Measurements from ENCODE around the gene LRP3. TPM values are rescaled to one million over a fixed set of nuclear protein-coding genes. Genes with fewer than 3 reads are reported as not detected.
"Not testable (repeated sequence)": the region's sequence is repeated elsewhere in the genome, so short reads cannot be mapped to it uniquely, and the experiment has no call there.

Gene LRP3
- total RNA-seq, 1 donor from 2014 or later, result 0.21 TPM

DNA sequence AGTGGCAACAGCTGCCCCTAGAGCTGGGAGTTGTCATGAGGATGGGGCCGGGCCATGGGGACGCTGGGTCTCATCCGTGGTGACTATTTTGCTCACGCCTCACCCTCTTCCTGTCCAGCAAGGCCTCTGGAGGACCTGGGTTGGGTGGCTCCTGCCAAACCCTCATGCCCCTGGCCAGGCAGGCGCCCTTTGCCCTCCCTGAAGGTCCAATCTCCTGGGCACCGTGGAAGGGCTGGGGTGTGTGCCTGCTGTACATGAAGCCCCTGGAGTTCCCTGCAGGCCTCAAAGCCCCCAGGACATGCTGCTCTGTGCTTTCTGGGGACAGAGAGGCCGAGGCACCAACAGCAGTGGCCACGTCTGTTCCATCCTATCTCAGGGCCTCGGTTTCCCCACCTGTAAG, 13.8 kb downstream of the LRP3 start:
- Mint-ChIP-seq H3K27ac (no peak overlapping the region), H3K4me1 (ENCODE audit: low read depth) (no peaks in the 10 kb centered on the region), H3K4me3 (ENCODE audit: low read depth) (no peak overlapping the region), H3K9me3 (no peaks in the 10 kb centered on the region), H3K27me3 (ENCODE audit: low read depth) (no peaks in the 10 kb centered on the region), H3K36me3 (ENCODE audit: low read depth) (no peaks in the 10 kb centered on the region)
- intact Hi-C loops (cut with micrococcal nuclease), result no loop called here
- no peak for DNase-seq (ENCODE audit: low spot score)

DNA sequence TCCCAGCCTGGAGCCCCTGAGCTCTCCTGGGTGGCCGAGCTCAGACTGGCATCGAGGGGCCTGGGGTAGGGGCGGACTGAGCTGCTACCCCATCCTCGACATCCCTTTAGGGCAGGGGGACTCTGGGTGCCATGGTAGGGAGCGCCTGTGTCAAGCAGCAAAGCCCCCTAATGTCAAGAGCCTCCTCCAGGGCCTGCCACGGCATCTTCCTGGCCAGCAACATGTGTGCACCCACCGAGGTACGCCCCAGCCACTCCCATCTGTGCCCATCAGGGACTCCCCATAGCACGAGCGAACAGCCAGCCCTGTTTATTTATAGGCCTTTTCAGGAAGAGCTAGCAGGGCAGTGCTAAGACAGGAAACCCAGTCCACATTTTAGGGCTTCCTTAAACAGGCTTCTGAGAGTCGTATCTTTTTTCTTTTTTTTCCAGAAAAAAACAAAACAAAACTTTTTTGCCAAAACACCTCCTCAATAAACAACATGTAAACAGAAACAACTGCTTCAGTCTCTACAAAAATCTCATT, 14.3 kb downstream of the LRP3 start:
- Mint-ChIP-seq H3K27ac (no peak overlapping the region), H3K9me3 (no peaks in the 10 kb centered on the region), H3K36me3 (ENCODE audit: low read depth) (no peaks in the 10 kb centered on the region), H3K4me3 (ENCODE audit: low read depth) (no peak overlapping the region), H3K27me3 (ENCODE audit: low read depth) (no peaks in the 10 kb centered on the region), H3K4me1 (ENCODE audit: low read depth) (no peaks in the 10 kb centered on the region)
- DNase-seq (ENCODE audit: low spot score), result no peak
- intact Hi-C loops (cut with micrococcal nuclease), result no loop called here

DNA sequence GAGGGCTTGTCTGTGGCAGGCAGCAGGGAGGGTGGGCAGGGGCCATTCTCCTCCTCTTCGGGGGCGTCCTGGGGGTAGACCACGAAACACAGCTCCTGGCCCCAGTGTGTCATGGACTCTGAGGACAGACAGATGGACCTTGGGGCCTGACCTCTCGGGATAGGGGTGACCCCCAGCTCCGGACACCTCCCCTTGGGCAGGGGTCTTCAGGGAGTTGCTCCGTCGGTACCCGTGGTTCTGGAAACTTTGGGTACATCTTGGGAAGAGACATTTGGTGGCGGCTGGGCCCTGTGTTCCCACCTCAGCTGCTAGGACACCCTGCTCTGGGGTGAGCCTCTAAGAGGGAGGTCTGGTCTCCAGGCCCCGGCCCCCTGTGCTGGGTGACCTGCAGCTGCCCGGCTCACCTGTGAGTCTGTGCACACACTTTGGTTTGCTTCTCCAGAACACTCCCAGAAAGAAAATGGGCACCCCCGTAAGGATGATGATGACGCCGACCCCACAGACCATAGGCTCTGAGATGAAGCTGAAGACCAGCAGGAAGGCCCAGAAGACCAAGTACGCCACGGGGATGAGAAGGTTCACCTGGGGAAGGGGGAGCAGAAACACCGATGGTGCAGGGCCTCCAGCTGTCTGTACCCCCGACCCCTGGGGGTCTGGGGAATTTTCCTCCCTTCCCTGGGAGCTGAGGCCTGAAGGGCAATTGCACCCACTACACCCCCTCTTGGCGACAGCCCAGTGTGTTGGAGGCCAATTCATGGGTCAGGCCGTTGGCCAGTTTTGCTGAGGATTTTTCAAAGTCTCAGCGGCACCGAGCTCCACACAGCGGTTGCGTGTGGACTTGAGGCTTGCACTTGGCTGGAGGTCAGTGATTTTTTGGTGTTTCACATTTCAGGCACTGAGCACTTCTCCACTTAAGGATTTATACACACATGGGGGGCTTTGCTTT, 15.0 kb downstream of the LRP3 start:
- no peaks in the 10 kb centered on the region for H3K27me3 Mint-ChIP-seq (ENCODE audit: low read depth)
- no peaks in the 10 kb centered on the region for H3K4me1 Mint-ChIP-seq (ENCODE audit: low read depth)
- H3K27ac Mint-ChIP-seq, result no peak overlapping the region
- intact Hi-C loops (cut with micrococcal nuclease), result no loop called here
- H3K9me3 Mint-ChIP-seq, result no peaks in the 10 kb centered on the region
- no peaks in the 10 kb centered on the region for H3K36me3 Mint-ChIP-seq (ENCODE audit: low read depth)
- DNase-seq (ENCODE audit: low spot score), result no peak
- no peak overlapping the region for H3K4me3 Mint-ChIP-seq (ENCODE audit: low read depth)

DNA sequence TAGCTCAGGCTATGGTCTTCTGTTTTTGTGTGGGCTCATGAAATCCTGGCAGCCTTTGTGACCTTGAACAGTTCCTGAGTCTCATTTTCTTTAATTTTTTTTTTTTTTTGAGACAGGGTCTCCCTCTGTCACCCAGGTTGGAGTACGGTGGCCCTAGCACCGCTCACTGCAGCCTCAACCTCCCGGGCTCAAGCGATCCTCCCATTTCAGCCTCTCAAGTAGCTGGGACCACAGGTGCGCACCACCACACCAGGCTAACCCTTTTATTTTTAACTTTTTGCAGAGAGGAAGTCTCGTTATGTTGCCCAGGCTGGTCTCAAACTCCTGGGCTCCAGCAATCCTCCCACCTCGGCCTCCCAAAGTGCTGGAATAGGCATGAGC, 15.7 kb downstream of the LRP3 start:
- DNase-seq (ENCODE audit: low spot score); H3K27me3 Mint-ChIP-seq (ENCODE audit: low read depth); H3K36me3 Mint-ChIP-seq (ENCODE audit: low read depth); H3K4me3 Mint-ChIP-seq (ENCODE audit: low read depth); H3K27ac Mint-ChIP-seq; intact Hi-C loops (cut with micrococcal nuclease); H3K9me3 Mint-ChIP-seq; H3K4me1 Mint-ChIP-seq (ENCODE audit: low read depth): not testable (repeated sequence)

DNA sequence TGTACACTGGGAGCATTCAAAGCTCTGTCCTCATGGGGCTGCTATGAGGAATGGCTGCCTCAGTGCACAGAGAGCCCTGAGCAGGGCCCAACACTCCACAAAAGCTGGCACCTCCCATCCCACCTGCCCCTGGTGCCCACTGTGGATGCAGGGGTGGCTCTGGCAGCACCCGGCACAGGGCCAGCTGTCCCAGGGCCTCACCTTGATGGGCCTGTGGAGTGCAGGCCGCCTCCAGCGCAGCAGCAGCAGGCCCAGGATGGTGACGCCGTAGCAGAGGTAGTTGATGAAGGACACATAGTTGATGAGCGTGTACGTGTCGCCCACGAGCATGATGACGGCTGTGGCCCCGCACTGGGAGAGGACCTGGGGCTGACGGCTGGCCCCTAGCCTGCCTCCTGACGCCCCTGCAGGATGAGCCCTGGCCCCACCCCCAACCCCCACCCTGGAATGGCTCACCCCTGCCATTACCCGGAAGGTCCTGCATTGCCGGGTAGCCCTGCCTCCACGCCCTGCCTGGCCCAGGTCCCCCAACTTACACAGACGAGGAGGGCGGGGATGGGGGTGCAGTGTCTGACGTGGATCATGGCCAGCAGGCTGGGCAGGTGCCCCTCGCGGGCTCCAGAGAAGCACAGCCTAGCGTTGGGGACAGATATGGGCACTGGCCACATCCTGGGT, 16.3 kb downstream of the LRP3 start:
- H3K27ac Mint-ChIP-seq, result no peak overlapping the region
- no peaks in the 10 kb centered on the region for H3K36me3 Mint-ChIP-seq (ENCODE audit: low read depth)
- DNase-seq (ENCODE audit: low spot score), result no peak
- intact Hi-C loops (cut with micrococcal nuclease), result no loop called here
- no peaks in the 10 kb centered on the region for H3K4me1 Mint-ChIP-seq (ENCODE audit: low read depth)
- H3K4me3 Mint-ChIP-seq (ENCODE audit: low read depth), result no peak overlapping the region
- no peaks in the 10 kb centered on the region for H3K9me3 Mint-ChIP-seq
- H3K27me3 Mint-ChIP-seq (ENCODE audit: low read depth), result no peaks in the 10 kb centered on the region

DNA sequence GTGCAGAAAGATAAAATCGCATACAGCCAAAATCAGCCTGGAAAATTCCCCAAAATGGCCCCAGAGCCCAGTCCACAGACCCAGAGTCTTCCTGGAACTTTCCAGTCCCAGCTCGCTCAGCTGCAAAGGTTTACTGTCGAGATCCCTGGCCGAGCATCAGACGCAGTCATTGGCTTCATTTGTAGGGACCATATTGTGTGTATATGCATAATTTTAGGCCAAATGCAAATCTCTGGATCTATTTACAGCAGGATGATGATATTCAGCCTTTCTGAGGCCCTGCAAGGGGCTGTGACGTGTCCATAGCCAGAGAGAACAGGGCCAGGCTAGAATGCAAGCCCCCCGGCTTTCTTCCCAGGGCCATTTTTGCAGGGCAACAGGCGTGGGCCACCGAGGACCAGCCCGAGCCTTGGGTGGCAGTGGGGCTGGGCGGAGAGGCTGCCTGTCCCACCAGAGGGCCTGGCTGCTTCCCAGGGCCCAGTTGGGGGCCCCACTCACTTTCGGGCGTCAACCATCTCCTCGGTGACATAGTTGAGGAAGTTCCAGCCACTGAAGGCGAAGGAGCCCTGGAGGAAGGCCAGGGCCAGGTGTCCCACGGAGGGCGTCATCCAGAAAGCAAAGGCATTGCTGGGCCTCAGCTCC, 17.8 kb downstream of the LRP3 start:
- intact Hi-C loops (cut with micrococcal nuclease), result no loop called here
- H3K9me3 Mint-ChIP-seq, result no peaks in the 10 kb centered on the region
- H3K27ac Mint-ChIP-seq, result no peak overlapping the region
- no peaks in the 10 kb centered on the region for H3K4me1 Mint-ChIP-seq (ENCODE audit: low read depth)
- no peak for DNase-seq (ENCODE audit: low spot score)
- no peak overlapping the region for H3K4me3 Mint-ChIP-seq (ENCODE audit: low read depth)
- H3K36me3 Mint-ChIP-seq (ENCODE audit: low read depth), result no peaks in the 10 kb centered on the region
- no peaks in the 10 kb centered on the region for H3K27me3 Mint-ChIP-seq (ENCODE audit: low read depth)

DNA sequence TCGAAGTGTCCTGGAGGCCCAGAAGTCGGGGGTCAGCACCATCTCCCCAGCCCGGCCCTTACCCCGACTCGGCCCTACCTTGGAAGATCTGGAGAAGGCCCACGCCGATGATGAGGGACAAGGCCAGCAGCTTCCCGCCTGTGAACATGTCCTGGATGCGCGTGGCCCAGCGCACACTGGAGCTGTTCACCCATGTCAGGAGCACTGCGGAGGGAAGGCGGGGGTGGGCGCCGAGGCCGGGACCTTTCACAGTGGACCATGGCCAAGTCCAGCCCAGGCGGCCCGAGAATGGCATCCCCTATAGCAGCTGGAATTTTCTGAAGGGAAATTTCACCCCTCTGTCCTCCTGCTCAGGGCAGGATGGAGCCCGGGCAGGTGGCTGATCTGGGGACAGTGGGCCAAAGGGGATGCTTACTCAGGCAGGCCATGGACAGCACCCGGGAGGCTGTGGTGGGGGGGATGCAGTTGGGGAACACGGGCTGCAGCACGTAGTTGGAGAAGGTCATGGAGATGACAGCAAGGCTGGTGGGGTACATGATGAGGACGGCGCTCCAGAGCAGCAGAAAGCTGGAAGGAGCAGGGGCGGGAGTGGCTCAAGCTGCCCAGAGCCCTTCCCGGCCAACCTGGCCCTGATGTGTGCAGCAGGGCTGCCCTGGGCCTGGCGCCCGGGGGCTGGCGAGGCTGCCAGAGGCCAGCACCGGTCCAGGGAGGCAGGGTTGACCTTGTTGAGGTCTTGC, 18.5 kb downstream of the LRP3 start:
- Mint-ChIP-seq H3K4me1 (ENCODE audit: low read depth) (no peaks in the 10 kb centered on the region), H3K9me3 (no peaks in the 10 kb centered on the region), H3K27me3 (ENCODE audit: low read depth) (no peaks in the 10 kb centered on the region), H3K4me3 (ENCODE audit: low read depth) (no peak overlapping the region), H3K27ac (no peak overlapping the region), H3K36me3 (ENCODE audit: low read depth) (no peaks in the 10 kb centered on the region)
- no peak for DNase-seq (ENCODE audit: low spot score)
- intact Hi-C loops (cut with micrococcal nuclease), result no loop called here

DNA sequence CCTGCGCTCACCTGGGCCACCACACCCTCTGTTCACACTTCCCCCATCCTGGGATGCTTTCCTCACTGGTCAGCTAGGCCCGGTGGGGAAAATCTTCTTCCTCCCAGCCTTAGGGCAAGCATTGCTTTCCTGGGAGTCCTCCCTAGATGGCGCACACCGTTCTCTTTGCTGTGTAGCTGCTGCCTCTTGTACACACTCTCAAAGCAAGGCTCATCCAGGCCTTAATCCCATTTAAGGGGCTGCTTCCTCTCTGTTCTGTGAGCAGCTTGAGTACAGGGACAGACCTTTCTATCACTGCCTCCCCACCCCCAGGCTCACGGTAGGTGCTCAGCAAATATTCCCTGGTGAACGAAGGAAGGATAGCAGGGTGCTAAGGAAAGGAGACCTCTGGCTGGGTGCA, 20.5 kb downstream of the LRP3 start:
- Mint-ChIP-seq H3K27ac (no peak overlapping the region), H3K9me3 (no peaks in the 10 kb centered on the region), H3K4me1 (ENCODE audit: low read depth) (no peaks in the 10 kb centered on the region), H3K27me3 (ENCODE audit: low read depth) (no peaks in the 10 kb centered on the region), H3K4me3 (ENCODE audit: low read depth) (no peak overlapping the region), H3K36me3 (ENCODE audit: low read depth) (no peaks in the 10 kb centered on the region)
- no peak for DNase-seq (ENCODE audit: low spot score)
- intact Hi-C loops (cut with micrococcal nuclease), result no loop called here

DNA sequence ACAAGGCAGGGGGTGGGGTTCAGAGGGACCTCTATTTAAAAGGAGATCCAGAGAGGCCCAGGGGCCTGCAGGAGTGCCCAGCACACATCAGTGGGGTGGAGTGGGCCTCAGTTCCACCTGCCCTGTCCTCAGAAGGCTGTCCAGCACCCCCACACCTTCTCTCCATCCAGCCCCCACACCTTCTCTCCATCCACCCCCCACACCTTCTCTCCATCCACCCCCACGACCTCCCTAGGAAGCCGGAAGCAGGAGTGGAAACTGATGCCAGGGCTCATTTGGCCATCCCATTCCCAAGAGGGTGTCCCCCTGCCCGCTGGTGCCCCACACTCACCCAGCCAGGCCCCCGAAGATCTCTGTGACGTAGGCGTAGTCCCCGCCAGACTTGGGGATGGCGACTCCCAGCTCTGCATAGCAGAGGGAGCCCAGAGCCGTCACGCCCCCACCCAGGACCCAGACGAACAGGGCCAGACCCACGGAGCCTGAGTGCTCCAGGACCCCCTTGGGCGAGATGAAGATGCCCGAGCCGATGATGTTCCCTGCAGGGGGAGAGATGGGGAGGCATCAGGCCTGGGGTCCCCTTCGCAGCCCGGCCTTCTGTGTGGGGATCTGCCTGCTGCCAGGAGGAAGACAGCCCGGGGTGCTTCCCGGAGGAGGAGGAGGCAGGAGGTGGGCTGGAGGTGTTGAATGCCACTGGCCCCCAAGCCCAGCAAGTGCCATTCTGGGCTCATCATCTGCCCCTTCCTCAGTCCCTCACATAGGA, 21.5 kb downstream of the LRP3 start:
- H3K27me3 Mint-ChIP-seq (ENCODE audit: low read depth), result no peaks in the 10 kb centered on the region
- H3K4me3 Mint-ChIP-seq (ENCODE audit: low read depth), result no peak overlapping the region
- intact Hi-C loops (cut with micrococcal nuclease), result no loop called here
- no peaks in the 10 kb centered on the region for H3K4me1 Mint-ChIP-seq (ENCODE audit: low read depth)
- H3K27ac Mint-ChIP-seq, result no peak overlapping the region
- H3K36me3 Mint-ChIP-seq (ENCODE audit: low read depth), result no peaks in the 10 kb centered on the region
- no peak for DNase-seq (ENCODE audit: low spot score)
- no peaks in the 10 kb centered on the region for H3K9me3 Mint-ChIP-seq

DNA sequence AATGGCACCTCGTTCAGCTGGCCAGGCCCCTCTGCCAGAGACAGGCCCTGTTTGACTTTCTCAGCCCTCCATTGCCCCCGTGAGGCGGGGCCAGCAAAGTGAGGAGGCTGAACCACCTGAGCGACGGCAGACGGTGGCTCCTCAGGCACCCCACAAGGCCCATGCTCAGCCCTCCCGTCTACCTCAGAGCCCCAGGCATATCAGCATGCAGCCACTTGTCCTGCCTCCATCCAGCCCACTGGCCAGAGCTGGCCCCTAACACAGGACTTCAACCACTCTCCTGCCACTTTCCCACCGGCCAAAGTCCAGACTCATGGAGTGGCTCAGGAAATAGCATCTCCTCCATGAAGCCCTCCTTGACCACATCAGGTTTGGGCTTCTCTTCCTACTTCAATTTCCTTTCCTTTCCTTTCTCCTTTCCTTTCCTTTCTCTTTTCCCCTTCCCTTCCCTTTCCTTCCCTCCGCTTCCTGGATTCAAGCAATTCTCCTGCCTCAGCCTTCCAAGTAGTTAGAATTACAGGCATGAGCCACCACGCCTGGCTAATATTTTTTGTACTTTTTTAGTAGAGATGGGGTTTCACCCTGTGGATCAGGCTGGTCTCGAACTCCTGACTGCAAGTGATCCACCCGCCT, 22.2 kb downstream of the LRP3 start:
- H3K4me1 Mint-ChIP-seq (ENCODE audit: low read depth), result no peaks in the 10 kb centered on the region
- intact Hi-C loops (cut with micrococcal nuclease), result no loop called here
- H3K27ac Mint-ChIP-seq, result no peak overlapping the region
- no peaks in the 10 kb centered on the region for H3K36me3 Mint-ChIP-seq (ENCODE audit: low read depth)
- H3K9me3 Mint-ChIP-seq, result no peaks in the 10 kb centered on the region
- no peak overlapping the region for H3K4me3 Mint-ChIP-seq (ENCODE audit: low read depth)
- no peaks in the 10 kb centered on the region for H3K27me3 Mint-ChIP-seq (ENCODE audit: low read depth)
- no peak for DNase-seq (ENCODE audit: low spot score)

DNA sequence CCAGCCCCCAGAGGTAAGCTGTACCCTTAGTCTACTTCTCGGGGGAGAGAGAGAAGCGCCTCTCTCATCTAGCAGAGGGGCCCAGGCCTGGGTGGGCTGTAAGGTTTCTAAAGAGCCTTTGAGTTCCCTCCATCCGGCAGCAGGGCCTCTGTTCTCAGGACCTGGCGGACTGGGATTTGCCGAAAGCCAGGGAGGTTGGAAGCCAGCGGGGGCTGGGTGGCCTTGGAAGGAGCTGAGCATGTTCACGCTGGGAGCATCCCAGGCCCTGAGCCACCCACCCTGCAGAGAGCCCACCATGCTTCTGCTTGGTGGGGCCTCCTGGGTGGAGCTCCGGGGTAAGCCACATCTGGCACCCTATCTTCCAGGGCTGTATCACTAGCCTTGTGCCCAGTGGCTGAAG, 23.8 kb downstream of the LRP3 start:
- no peaks in the 10 kb centered on the region for H3K9me3 Mint-ChIP-seq
- no peak overlapping the region for H3K27ac Mint-ChIP-seq
- no peak overlapping the region for H3K4me3 Mint-ChIP-seq (ENCODE audit: low read depth)
- H3K27me3 Mint-ChIP-seq (ENCODE audit: low read depth), result peaks cover 2% of the 10 kb centered on the region
- H3K4me1 Mint-ChIP-seq (ENCODE audit: low read depth), result no peaks in the 10 kb centered on the region
- intact Hi-C loops (cut with micrococcal nuclease), result no loop called here
- H3K36me3 Mint-ChIP-seq (ENCODE audit: low read depth), result no peaks in the 10 kb centered on the region
- no peak for DNase-seq (ENCODE audit: low spot score)
